ENCODE data around the gene ABHD1.

ABHD1 gene

GRCh38 chr2:27133905-27134780, 10.5 kb downstream of the ABHD1 start, which contains the start of gene PREB:
Gene PREB, minus strand, starts transcription at chr2:27134636. Its CDS starts 215 bp downstream, at chr2:27134421.
- Histone ChIP-seq H3K27ac (ENCODE audit: low read depth, low read length) (peak within 1 kb of the TSS; percentile 94), H3K36me3 (ENCODE audit: insufficient read depth, low read length) (peaks cover 26% of the 10 kb centered on the region), H3K27me3 (ENCODE audit: control insufficient read depth in 1 of 2, insufficient read depth in 2 of 2, low read length in 2 of 2) (no peaks in the 10 kb centered on the region), H3K9me3 (ENCODE audit: low read length) (no peaks in the 10 kb centered on the region), H3K4me3 (ENCODE audit: low read depth in 1 of 2, low read length in 2 of 2) (peak within 1 kb of the TSS; percentile 67 to 90), H3K9ac (ENCODE audit: low read length) (peak within 1 kb of the TSS; percentile 31), H3K4me1 (ENCODE audit: insufficient read depth, low read length) (peaks cover 13% of the 10 kb centered on the region)

GRCh38 chr2:27134781-27135477, 11.3 kb downstream of the ABHD1 start:
- Histone ChIP-seq H3K9ac (ENCODE audit: low read length) (no peak overlapping the region), H3K27me3 (ENCODE audit: control insufficient read depth in 1 of 2, insufficient read depth in 2 of 2, low read length in 2 of 2) (no peaks in the 10 kb centered on the region), H3K4me3 (ENCODE audit: low read depth in 1 of 2, low read length in 2 of 2) (peak overlapping the region in 1 of 2 donors; percentile 67), H3K36me3 (ENCODE audit: insufficient read depth, low read length) (peaks cover 21% of the 10 kb centered on the region), H3K9me3 (ENCODE audit: low read length) (no peaks in the 10 kb centered on the region), H3K4me1 (ENCODE audit: insufficient read depth, low read length) (peaks cover 13% of the 10 kb centered on the region), H3K27ac (ENCODE audit: low read depth, low read length) (no peak overlapping the region)

- Histone ChIP-seq H3K9ac (ENCODE audit: low read length) (no peak overlapping the region), H3K9me3 (ENCODE audit: low read length) (no peaks in the 10 kb centered on the region), H3K4me3 (ENCODE audit: low read depth in 1 of 2, low read length in 2 of 2) (no peak overlapping the region), H3K36me3 (ENCODE audit: insufficient read depth, low read length) (peaks cover 16% of the 10 kb centered on the region), H3K27me3 (ENCODE audit: control insufficient read depth in 1 of 2, insufficient read depth in 2 of 2, low read length in 2 of 2) (no peaks in the 10 kb centered on the region), H3K4me1 (ENCODE audit: insufficient read depth, low read length) (peaks cover 13% of the 10 kb centered on the region), H3K27ac (ENCODE audit: low read depth, low read length) (no peak overlapping the region)
Observed at GRCh38 chr2:27135478-27135955, 11.9 kb downstream of the ABHD1 start.

- peaks cover 4% of the 10 kb centered on the region for H3K36me3 ChIP-seq (ENCODE audit: insufficient read depth, low read length)
- H3K9me3 ChIP-seq (ENCODE audit: low read length), result no peaks in the 10 kb centered on the region
- no peak overlapping the region for H3K27ac ChIP-seq (ENCODE audit: low read depth, low read length)
- peaks cover 13% of the 10 kb centered on the region for H3K4me1 ChIP-seq (ENCODE audit: insufficient read depth, low read length)
- no peaks in the 10 kb centered on the region for H3K27me3 ChIP-seq (ENCODE audit: control insufficient read depth in 1 of 2, insufficient read depth in 2 of 2, low read length in 2 of 2)
- no peak overlapping the region for H3K9ac ChIP-seq (ENCODE audit: low read length)
- H3K4me3 ChIP-seq (ENCODE audit: low read depth in 1 of 2, low read length in 2 of 2), result no peak overlapping the region
Observed at GRCh38 chr2:27136751-27137150, 13.1 kb downstream of the ABHD1 start.

GRCh38 chr2:27137322-27137935, 13.8 kb downstream of the ABHD1 start:
- Histone ChIP-seq H3K27me3 (ENCODE audit: control insufficient read depth in 1 of 2, insufficient read depth in 2 of 2, low read length in 2 of 2) (no peaks in the 10 kb centered on the region), H3K9me3 (ENCODE audit: low read length) (no peaks in the 10 kb centered on the region), H3K9ac (ENCODE audit: low read length) (no peak overlapping the region), H3K27ac (ENCODE audit: low read depth, low read length) (no peak overlapping the region), H3K36me3 (ENCODE audit: insufficient read depth, low read length) (no peaks in the 10 kb centered on the region), H3K4me1 (ENCODE audit: insufficient read depth, low read length) (peaks cover 13% of the 10 kb centered on the region), H3K4me3 (ENCODE audit: low read depth in 1 of 2, low read length in 2 of 2) (no peak overlapping the region)

GRCh38 chr2:27138111-27138510, 14.5 kb downstream of the ABHD1 start:
- Histone ChIP-seq H3K36me3 (ENCODE audit: insufficient read depth, low read length) (no peaks in the 10 kb centered on the region), H3K27me3 (ENCODE audit: control insufficient read depth in 1 of 2, insufficient read depth in 2 of 2, low read length in 2 of 2) (no peaks in the 10 kb centered on the region), H3K27ac (ENCODE audit: low read depth, low read length) (no peak overlapping the region), H3K4me3 (ENCODE audit: low read depth in 1 of 2, low read length in 2 of 2) (no peak overlapping the region), H3K4me1 (ENCODE audit: insufficient read depth, low read length) (peaks cover 6% of the 10 kb centered on the region), H3K9me3 (ENCODE audit: low read length) (no peaks in the 10 kb centered on the region), H3K9ac (ENCODE audit: low read length) (no peak overlapping the region)

GRCh38 chr2:27139310-27139709, 15.7 kb downstream of the ABHD1 start, which contains the start of gene PRR30:
Gene PRR30, minus strand, starts transcription at chr2:27139410. Its CDS starts 1,081 bp downstream, at chr2:27138329.
- no peaks in the 10 kb centered on the region for H3K4me1 ChIP-seq (ENCODE audit: insufficient read depth, low read length)
- H3K27ac ChIP-seq (ENCODE audit: low read depth, low read length), result no peak within 1 kb of the TSS
- no peaks in the 10 kb centered on the region for H3K27me3 ChIP-seq (ENCODE audit: control insufficient read depth in 1 of 2, insufficient read depth in 2 of 2, low read length in 2 of 2)
- no peaks in the 10 kb centered on the region for H3K36me3 ChIP-seq (ENCODE audit: insufficient read depth, low read length)
- H3K9me3 ChIP-seq (ENCODE audit: low read length), result no peaks in the 10 kb centered on the region
- H3K4me3 ChIP-seq (ENCODE audit: low read depth in 1 of 2, low read length in 2 of 2), result no peak within 1 kb of the TSS
- H3K9ac ChIP-seq (ENCODE audit: low read length), result no peak within 1 kb of the TSS

GRCh38 chr2:27143285-27143684, 19.7 kb downstream of the ABHD1 start:
- Histone ChIP-seq H3K4me3 (ENCODE audit: low read depth in 1 of 2, low read length in 2 of 2) (no peak overlapping the region), H3K36me3 (ENCODE audit: insufficient read depth, low read length) (no peaks in the 10 kb centered on the region), H3K9me3 (ENCODE audit: low read length) (no peaks in the 10 kb centered on the region), H3K27me3 (ENCODE audit: control insufficient read depth in 1 of 2, insufficient read depth in 2 of 2, low read length in 2 of 2) (no peaks in the 10 kb centered on the region), H3K27ac (ENCODE audit: low read depth, low read length) (no peak overlapping the region), H3K4me1 (ENCODE audit: insufficient read depth, low read length) (no peaks in the 10 kb centered on the region), H3K9ac (ENCODE audit: low read length) (no peak overlapping the region)

- H3K9me3 ChIP-seq (ENCODE audit: low read length), result no peaks in the 10 kb centered on the region
- H3K9ac ChIP-seq (ENCODE audit: low read length), result no peak overlapping the region
- peaks cover 0 to 6% of the 10 kb centered on the region in 2 donors for H3K27me3 ChIP-seq (ENCODE audit: control insufficient read depth in 1 of 2, insufficient read depth in 2 of 2, low read length in 2 of 2)
- H3K36me3 ChIP-seq (ENCODE audit: insufficient read depth, low read length), result no peaks in the 10 kb centered on the region
- H3K4me3 ChIP-seq (ENCODE audit: low read depth in 1 of 2, low read length in 2 of 2), result no peak overlapping the region
- no peaks in the 10 kb centered on the region for H3K4me1 ChIP-seq (ENCODE audit: insufficient read depth, low read length)
- H3K27ac ChIP-seq (ENCODE audit: low read depth, low read length), result no peak overlapping the region
Observed at GRCh38 chr2:27145682-27146081, 22.1 kb downstream of the ABHD1 start.

GRCh38 chr2:27147935-27148334, 24.3 kb downstream of the ABHD1 start:
- Histone ChIP-seq H3K9me3 (ENCODE audit: low read length) (no peaks in the 10 kb centered on the region), H3K9ac (ENCODE audit: low read length) (no peak overlapping the region), H3K4me3 (ENCODE audit: low read depth in 1 of 2, low read length in 2 of 2) (no peak overlapping the region), H3K27ac (ENCODE audit: low read depth, low read length) (no peak overlapping the region), H3K27me3 (ENCODE audit: control insufficient read depth in 1 of 2, insufficient read depth in 2 of 2, low read length in 2 of 2) (peaks cover 0 to 6% of the 10 kb centered on the region in 2 donors), H3K4me1 (ENCODE audit: insufficient read depth, low read length) (no peaks in the 10 kb centered on the region), H3K36me3 (ENCODE audit: insufficient read depth, low read length) (no peaks in the 10 kb centered on the region)

GRCh38 chr2:27148801-27149439, 25.3 kb downstream of the ABHD1 start, which contains the start of gene TCF23:
Gene TCF23, plus strand, starts transcription at chr2:27149004. Its CDS starts 130 bp downstream, at chr2:27149134.
- H3K27ac ChIP-seq (ENCODE audit: low read depth, low read length), result no peak within 1 kb of the TSS
- H3K4me1 ChIP-seq (ENCODE audit: insufficient read depth, low read length), result no peaks in the 10 kb centered on the region
- no peaks in the 10 kb centered on the region for H3K36me3 ChIP-seq (ENCODE audit: insufficient read depth, low read length)
- no peak within 1 kb of the TSS for H3K4me3 ChIP-seq (ENCODE audit: low read depth in 1 of 2, low read length in 2 of 2)
- no peak within 1 kb of the TSS for H3K9ac ChIP-seq (ENCODE audit: low read length)
- H3K9me3 ChIP-seq (ENCODE audit: low read length), result no peaks in the 10 kb centered on the region
- peaks cover 0 to 6% of the 10 kb centered on the region in 2 donors for H3K27me3 ChIP-seq (ENCODE audit: control insufficient read depth in 1 of 2, insufficient read depth in 2 of 2, low read length in 2 of 2)
